ENCODE measurements around the gene BBOF1.
"Not testable (repeated sequence)": the region's sequence is repeated elsewhere in the genome, so short reads cannot be mapped to it uniquely, and the experiment has no call there.

Gene BBOF1

GRCh38 chr14:74109369-74109768, 90.2 kb downstream of the BBOF1 start:
- DNase-seq, result no peak

GRCh38 chr14:74111395-74112216, 92.5 kb downstream of the BBOF1 start:
- not testable (repeated sequence) for DNase-seq

Measured in activated CD8-positive, alpha-beta memory T cell treated with anti-CD3 and anti-CD28 coated beads, Interleukin-2, amount 50 U/mL, for 4 hours (primary cell).